ENCODE data around the gene STXBP1.
"Not testable (repeated sequence)": the region's sequence is repeated elsewhere in the genome, so short reads cannot be mapped to it uniquely, and the experiment has no call there.

STXBP1 gene

DNA sequence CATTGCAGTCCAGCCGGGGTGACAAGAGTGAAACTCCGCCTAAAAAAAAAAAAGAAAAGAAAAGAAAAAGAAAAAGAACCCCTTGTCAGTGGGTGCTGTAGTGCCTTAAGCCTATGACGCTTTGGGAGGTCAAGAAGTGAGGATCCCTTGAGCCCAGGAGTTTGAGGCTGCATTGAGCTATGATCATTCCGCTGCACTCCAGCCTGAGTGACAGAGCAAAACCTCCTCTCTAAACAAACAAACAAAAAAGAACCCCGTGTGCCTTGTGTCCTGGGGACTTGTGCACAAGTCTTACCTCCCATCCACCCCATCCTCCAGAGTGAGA is 33.5 kb upstream of the STXBP1 start:
- no peak for DNase-seq

DNA sequence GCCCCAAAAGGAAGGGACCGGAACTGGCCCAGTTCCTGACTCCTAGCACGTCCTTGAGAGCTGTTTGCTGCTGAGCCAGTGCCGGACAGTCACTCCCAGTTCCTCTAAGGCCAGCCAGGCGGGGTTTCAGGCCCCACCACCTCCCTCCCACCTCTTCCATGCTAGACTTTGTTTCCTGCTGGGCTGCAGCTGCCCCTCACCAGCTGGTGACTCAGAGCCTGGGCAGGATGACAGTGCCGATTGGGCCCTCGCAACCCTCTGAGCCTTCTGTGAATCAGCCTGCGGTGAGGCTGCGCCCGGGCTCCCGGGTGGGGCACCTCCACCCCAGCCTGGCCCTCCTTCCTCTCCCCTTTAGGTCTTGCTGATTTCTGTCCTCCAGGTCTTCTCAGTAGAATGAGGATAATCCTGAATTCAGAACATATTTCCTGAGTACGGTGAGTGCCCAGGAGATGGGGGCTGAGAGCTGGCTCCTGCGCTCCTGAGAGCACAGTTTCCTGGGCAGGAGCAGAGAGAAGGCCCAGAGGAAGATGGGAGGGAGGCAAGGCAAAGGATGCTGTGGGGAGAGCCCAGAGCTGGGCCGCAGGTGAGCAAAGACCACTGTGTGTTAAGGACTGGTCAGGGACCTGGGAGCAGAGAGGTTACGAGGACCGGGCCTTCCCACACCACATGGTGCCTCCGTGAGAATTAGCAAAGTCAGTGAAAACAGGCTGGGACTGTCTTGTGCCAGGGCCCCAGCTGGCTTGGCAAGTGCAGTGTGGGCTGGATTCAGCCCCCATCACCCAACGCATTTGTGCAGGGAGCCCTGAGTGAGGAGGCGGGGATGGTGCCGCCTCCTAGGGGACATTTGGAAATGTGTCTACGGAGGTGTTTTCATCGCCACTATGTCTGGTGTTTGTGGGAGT is 32.9 kb upstream of the STXBP1 start:
- DNase-seq, result peak; percentile 87

DNA sequence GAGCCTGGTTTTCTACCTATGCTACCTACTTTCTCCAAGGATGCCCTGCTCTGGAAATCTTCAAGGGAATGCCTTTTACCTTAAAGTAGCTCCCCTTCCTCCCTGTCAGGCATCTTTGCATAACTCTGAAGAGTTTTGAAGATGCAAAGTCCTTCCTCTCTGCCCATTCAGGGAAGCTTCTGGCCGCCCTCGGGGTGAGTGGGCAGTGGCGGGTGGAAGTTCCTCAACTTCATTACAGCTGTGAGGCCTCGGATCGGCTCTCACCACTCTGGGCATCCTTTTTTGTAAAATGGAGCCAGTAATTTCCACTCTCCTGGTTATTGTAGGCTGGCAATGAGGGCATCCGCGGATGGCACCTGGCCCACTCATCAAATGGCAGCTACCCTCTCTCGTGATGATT is 31.7 kb upstream of the STXBP1 start:
- no peak for DNase-seq

DNA sequence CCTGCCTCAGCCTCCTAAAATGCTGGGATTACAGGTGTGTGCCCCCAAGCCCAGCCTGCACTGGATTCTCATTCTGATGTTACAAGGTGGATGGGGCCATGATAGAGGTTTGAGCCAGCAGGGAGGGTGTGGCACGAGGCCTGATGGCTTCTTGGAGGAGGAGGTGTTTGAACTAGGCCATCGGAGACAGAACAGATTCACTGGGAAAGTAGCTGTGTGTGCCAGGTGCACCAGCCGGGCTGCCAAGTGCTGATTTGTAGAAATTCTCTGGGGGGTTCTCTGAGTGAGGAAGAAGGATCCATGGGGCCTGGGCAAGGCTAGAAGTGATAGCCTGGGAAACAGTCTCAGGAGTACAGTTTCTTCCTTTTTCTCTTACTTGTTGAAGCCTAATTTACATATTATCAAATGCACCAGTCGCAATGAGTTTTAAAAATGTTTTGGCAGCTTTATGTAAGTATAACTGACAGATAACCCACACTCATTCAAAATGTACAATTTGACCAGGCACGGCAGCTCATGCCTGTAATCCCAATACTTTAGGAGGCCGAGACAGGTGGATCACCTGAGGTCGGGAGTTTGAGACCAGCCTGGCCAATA is 31.1 kb upstream of the STXBP1 start:
- no peak for DNase-seq

DNA sequence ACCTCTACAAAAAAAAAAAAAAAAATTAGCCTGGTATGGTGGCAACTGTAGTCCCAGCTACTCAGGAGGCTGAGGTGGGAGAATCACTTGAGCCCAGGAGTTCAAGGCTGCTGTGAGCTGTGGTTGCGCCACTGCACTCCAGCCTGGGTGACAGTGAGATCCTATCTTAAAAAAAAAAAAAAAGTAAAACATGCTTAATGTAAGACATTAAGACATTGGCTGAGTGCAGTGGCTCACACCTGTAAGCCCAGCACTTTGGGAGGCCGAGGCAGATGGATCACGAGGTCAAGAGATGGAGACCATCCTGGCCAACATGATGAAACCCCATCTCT is 27.6 kb upstream of the STXBP1 start:
- DNase-seq, result not testable (repeated sequence)

DNA sequence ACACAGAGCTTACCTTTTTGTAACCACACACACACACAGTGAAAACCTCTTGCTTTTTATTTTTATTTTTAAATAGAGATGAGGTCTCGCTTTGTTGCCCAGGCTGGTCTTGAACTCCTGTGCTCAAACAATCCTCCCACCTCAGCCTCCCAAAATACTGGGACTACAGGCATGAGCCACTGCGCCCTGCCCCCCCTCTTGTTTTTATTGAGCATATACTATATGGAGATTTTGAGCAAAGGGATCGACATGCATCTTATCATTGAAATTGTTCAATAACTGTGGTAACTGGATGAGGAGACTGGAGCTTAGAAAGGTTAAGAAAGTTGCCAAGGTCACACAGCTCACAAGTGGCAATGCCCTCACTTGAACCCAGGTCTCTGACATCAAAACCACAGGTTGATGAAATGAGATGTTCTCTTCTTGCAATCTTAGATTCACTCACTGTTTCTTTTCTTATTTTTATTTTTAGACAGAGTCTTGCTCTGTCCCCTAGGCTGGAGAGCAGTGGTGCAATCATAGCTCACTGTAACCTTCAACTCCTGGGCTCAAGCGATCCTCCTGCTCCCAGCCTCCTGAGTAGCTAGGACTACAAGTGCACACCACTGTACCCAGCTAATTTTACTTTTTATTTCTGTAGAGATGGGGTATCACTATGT is 26.8 kb upstream of the STXBP1 start:
- DNase-seq, result no peak

DNA sequence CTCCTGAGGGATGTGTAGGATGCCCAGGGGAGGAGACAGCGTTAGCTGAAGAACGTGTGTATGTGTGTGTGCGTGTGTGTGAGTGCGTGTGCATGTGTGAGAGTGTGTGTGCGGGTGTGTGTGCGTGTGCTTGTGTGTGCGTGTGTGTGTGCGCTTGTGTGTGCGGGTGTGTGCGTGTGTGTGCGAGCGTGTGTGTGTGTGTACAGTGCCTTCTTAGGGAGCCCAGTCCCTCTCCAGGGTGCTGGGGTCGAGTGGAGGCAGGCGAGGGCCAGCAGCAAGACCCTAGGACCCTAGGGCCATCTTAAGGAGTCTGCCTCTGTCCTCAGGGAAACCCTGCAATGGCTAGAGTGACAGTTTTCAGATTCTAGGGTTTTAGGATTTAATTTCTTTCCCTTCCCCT is 26.0 kb upstream of the STXBP1 start:
- no peak for DNase-seq

DNA sequence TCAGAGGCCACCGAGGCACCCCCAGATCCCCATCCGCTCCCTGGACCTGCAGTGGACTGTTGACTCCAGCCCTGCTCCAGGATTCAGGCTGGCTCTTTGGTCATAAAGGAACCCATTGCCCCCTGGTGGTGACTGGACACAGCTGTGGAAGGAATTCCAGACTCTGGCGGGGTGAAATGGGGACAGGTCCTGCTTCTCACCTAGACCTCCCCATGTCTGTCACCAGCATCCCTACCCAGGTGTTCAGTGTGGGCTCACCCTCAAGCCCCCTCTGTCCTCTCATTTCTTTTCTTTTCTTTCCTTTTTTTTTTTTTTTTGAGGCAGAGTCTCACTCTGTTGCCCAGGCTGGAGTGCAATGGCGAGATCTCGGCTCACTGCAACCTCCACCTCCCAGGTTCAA is 25.5 kb upstream of the STXBP1 start:
- peak; percentile 68 for DNase-seq

DNA sequence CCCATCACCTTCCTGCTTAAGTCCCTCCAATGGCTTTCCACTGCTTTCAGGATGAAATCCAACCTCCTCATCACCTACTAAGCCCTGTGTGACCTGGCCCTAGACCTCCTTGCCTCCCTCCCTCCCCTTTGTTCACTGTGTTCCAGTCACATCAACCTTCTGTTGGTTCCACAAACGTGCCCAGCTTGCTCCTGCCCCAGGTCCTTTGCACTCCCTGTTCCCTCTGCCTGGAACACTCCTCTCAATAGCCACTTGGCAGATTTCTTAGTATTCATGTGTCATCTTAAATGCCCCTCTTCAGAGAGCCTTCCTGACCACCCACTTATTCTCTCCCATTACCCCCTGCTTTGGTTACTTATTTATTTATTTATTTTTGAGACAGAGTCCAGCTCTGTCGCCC is 24.1 kb upstream of the STXBP1 start:
- DNase-seq, result no peak

DNA sequence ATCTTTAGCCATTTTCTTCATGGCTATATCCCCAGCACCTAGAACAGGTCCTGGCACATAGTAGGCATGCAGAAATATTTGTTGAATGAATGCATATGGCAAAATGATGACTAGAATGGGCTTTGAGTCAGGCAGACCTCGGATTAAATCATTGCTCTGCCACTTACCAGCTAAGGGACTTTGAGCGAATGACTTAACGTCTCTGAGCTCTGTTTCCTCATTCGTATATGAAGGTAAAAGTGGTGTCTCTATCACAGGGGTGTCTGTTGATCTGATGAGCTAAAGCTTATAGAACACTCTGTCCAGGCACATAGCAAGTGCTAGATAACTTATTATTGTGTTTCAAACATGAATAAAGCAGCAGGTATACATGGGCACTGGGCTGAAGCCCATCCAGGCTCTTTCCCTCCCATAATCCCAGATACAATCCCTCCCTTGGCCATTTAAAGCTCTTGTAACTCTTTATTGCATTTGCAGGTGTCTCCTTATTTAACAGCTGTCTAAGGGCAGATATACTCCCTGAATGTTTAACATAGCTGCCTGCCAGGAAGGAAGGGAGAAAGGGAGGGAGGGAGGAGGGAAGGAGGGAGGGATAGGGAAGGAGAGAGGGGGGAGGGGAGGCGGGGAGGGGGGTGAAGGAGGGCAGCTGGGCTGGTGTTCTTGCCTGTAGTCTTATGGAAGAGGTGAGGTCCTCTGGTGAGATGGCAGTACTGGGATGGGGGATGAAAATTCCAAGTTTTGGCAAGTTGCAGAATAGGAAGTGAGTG is 23.2 kb upstream of the STXBP1 start:
- DNase-seq, result no peak

DNA sequence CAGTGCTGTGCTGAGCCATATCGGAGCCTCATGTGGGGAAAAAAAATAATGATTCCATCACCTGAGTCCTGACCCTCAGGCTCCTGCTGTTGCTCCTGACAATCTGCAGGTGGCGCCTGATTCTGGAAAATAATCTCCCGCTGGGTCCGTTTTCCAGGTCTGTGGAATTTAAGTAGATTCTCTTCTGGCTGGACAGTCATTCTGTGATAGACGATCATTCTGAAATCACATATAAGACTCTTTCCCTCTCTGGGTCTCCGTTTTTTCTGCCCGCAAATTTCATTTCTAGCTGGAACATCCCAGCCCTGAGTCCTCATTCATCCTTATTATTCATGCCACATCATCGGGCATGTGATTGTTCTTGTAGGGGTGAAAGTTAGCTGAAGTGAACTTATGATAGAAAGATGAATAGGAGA is 22.1 kb upstream of the STXBP1 start:
- peak; percentile 36 for DNase-seq

DNA sequence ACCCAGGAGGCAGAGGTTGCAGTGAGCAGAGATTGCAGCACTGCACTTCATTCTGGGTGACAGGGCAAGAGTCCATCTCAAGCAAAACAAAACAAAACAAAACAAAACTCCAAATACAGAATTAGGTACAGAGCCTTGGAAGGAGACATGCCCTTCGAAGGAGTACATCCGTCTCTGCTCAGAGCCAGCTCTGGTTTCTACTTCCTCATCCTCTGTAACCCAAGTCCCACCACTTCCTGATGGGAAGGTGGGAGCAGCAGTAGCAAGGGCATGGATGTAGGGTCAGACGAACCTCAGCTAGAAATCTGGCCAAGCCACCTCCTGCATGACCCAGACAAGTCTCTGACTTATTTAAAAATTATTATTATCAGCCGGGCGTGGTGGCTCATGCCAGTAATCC is 16.5 kb upstream of the STXBP1 start:
- no peak for DNase-seq

DNA sequence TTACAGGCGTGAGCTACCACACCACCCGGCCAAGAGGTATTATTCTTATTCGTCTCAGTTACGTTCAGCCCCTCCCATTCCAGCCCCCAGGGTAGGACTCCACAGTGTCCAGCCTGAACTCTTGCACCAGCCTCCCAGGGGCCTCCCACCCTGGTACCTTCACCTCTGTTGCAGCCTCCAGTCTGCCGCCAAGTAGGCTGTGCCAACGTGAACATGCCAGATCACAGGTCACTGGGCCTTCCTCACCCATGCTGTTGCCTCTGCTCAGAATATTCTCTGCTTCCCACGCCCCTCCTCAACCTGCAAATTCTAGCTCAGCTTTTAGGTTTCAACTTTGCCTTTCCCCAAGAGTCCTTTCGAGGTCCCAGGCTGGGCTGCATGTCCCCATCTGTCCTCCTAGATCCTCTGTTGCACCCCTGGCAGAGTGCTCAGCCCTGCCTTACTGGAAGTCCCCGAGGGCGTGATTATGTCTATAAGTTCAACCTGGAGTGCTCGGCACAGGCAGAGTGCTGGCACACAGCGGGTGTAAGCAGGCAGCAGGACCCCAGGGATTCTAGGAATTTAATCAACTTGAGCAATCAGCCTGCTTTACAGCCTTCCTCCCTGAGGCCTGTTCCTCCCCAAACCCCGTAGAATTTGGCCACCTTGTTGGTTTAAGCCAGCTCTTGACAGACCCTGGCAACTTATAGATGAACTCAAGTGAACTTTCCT is 13.1 kb upstream of the STXBP1 start:
- DNase-seq, result no peak

DNA sequence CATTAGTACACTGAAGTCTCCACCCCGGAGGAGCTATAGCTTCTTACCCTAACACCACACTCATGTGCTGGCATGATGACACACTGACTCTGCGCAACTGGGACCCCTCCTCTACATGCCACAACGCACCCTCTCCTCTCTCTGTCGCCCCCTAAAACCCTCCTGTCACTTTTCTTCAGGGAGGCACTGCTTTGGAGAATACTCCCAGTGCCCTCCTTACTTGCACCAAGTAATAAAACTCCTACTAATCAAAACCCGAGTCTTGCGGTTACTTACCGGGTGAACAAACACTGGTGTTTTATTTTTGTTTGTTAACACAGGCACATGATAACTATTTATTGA is 12.6 kb upstream of the STXBP1 start:
- no peak for DNase-seq

DNA sequence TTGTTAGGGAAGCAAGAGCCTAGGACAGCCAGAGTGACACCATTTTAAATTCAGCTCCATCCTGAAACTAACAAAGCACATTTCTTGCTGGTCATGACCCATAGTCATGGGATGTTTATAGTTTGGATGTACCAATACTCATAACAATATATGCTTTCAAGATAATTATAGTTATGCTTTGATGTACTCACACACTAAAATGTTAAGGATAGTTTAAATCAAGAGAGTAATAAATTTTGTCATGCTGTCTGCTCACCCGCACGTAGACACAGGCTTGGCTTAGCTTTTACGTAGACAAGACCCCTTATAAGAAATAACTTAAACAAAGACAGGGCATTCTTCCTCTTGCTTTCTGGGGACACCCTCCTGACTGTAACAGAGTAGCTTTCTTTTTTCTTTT is 8.9 kb upstream of the STXBP1 start:
- no peak for DNase-seq

DNA sequence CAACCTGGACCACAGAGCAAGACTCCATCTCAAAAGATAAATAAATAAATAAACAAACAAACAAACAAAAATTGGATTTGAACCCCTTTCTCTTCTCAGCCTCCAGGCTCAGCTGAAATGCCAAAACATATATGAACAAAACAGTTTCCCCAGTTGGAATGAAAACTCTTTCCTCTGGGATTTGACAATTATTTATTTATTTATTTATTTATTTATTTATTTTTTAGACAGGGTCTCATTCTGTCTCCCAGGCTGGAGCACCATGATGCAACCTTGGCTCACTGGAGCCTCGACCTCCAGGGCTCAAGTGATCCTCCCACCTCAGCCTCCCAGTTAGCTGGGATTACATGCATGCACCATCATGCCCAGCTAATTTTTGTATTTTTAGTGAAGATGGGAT is 6.0 kb upstream of the STXBP1 start:
- no peak for DNase-seq

DNA sequence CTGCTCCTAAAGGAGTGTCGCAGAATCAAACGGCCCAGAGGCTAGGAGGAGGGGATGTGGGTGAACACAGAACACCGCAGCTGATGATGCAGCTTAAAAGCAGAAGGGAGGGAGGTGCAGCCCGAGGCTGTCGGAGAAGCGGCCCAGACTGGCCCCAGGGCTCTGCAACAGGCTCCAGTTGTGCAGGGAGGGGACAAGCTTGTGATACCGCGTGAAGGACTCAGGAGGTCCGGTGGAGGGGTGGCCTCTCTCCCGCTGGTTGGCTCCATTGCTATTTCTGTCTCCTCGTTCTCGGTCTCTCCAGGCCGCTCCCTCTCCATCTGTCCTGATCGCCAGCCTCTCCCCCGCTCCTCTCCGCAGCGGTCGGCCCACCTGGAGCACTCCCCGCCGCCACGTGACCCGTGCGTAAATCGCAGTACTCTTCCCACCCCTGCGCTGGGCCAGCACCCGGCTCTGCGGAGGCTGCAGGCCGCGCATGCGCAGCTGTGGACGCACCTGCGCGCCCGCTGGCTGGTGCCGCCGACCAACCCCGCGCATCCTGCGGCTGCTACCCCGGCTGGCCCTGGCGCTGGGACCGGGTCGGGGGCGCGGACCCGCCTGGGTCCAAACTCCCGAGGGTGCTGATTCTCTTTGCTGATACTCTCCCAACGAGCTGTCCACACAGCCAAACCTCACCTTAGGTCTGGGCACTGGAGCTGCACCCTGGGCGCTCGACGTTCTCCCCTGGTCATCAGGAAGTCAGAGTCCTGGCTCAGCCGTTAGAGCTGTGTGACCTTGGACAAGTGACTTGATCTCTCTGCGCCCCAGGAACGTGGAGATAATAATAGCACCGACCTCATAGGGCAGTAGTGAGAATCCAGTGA is 3.7 kb upstream of the STXBP1 start:
- DNase-seq, result peak; percentile 80

DNA sequence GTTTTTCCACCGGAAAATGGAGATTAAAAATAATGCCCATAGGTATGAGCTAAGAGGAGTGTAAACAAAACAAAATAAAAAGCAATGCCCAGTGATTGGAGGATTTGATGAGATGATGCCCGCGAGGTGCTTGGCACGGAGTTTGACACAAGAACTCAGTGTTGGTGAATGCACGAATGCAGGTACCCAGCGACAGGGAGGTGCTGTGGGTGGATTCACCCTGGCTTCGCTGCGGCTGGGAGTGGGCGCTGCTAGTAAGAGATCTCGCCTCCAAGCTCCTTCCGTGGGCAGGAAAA is 526 bp upstream of the STXBP1 start:
- no peak for DNase-seq

DNA sequence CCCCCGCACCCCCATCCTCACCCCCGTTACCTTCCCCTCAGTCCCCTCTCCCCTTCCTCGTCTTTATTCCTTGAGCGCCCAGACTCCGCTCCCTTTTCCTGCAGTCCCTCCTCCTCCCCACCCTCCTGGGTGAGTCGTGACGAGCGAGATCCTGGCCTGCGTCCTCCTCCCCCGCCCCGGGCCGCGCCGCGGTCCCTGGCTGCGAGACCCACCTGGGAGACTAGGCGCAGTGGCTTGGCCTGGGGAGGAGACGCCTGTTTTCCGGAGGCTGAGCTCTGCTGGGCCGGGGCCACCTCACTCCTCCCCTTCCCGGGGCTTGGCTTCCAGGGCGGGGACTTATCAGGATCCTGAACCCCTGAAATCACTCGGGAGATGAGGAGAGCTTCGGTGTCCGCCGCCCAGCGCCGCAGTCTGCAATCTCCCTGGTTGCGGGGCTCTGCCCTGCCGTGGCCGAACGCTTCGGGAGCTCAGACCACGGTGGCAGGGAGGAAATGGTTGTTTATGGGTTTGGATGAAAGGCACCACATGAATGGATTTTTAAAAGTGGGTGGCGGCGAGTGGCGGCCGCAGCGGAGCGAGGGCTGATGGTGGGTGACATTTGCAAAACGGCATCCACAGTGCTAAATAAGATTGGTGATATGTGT is 984 bp downstream of the STXBP1 start:
- DNase-seq, result peak; percentile 50

DNA sequence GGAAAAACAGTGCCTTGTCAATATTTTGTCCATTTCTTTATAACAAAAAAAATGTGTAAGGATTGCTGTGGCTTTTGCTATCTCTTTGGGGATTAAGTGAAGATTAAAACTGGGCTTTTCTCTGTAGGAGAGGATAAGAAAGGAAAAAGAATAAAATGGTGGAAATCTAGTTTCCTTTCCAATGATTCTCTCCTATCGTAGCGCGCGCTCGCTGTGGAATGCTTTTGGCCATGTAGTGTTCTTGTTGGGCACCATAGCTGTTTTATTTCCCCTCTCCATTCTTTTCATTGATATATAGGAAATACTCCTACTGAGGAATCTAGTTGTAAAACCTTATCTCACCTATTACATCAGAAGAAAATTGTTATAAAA is 1.5 kb downstream of the STXBP1 start:
- DNase-seq, result no peak

DNA sequence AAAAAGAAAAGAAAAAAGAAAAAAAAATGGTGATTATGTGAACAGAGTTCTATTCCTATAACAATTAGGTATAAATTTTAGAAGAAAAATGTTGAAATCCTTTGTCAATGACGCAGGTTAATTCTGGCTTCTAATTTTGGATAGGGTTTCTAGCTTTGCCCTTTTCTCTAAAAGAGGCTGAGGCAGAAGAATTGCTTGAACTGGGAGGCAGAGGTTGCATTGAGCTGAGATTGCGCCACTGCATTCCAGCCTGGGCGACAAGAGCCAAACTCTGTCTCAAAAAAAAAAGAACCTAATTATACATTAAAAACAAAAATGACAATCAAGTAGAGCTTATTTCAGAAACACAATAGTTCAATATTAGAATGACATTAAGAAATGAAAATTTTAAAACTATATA is 2.9 kb downstream of the STXBP1 start:
- no peak for DNase-seq
